NCI-H2029 treated with DMSO at 0.1 percent for 48 hours (cell line): ENCODE results near the gene GRM5.

Source experiments
- DNase-seq: peaks from one replicate; lab custom pipeline; 2025; lab: John Stamatoyannopoulos, UW

The GRM5 gene

GRCh38 chr11:88701816-88702215 lies 364.0 kb downstream of the GRM5 start:
- DNase-seq = no peak

GRCh38 chr11:88697139-88697538 lies 368.6 kb downstream of the GRM5 start:
- no peak for DNase-seq

- no peak for DNase-seq
Measured at GRCh38 chr11:88695689-88696414, 369.9 kb downstream of the GRM5 start.

- no peak for DNase-seq
Measured at GRCh38 chr11:88692306-88693086, 373.3 kb downstream of the GRM5 start.

- no peak for DNase-seq
Measured at GRCh38 chr11:88689548-88690240, 376.1 kb downstream of the GRM5 start.

GRCh38 chr11:88683024-88683423 lies 382.8 kb downstream of the GRM5 start:
- no peak for DNase-seq

GRCh38 chr11:88680806-88681205 lies 385.0 kb downstream of the GRM5 start:
- DNase-seq = no peak

- no peak for DNase-seq
Measured at GRCh38 chr11:88666364-88666763, 399.4 kb downstream of the GRM5 start.

GRCh38 chr11:88657076-88657738 lies 408.6 kb downstream of the GRM5 start:
- DNase-seq = no peak

- no peak for DNase-seq
Measured at GRCh38 chr11:88656283-88656682, 409.5 kb downstream of the GRM5 start.

- DNase-seq = no peak
Measured at GRCh38 chr11:88655656-88656055, 410.1 kb downstream of the GRM5 start.

- no peak for DNase-seq
Measured at GRCh38 chr11:88655196-88655595, 410.6 kb downstream of the GRM5 start.

GRCh38 chr11:88651556-88651955 lies 414.2 kb downstream of the GRM5 start:
- DNase-seq = no peak

GRCh38 chr11:88644724-88645123 lies 421.1 kb downstream of the GRM5 start:
- DNase-seq = no peak

GRCh38 chr11:88632163-88632562 lies 433.6 kb downstream of the GRM5 start:
- DNase-seq = no peak

- no peak for DNase-seq
Measured at GRCh38 chr11:88631497-88631896, 434.3 kb downstream of the GRM5 start.

- no peak for DNase-seq
Measured at GRCh38 chr11:88629496-88629895, 436.3 kb downstream of the GRM5 start.

GRCh38 chr11:88626216-88626615 lies 439.6 kb downstream of the GRM5 start:
- no peak for DNase-seq

GRCh38 chr11:88623531-88623930 lies 442.3 kb downstream of the GRM5 start:
- no peak for DNase-seq

GRCh38 chr11:88620568-88621130 lies 445.1 kb downstream of the GRM5 start:
- no peak for DNase-seq

GRCh38 chr11:88619656-88620385 lies 446.0 kb downstream of the GRM5 start:
- no peak for DNase-seq
